Measurements from ENCODE around the gene FBXO28.

FBXO28 gene

DNA sequence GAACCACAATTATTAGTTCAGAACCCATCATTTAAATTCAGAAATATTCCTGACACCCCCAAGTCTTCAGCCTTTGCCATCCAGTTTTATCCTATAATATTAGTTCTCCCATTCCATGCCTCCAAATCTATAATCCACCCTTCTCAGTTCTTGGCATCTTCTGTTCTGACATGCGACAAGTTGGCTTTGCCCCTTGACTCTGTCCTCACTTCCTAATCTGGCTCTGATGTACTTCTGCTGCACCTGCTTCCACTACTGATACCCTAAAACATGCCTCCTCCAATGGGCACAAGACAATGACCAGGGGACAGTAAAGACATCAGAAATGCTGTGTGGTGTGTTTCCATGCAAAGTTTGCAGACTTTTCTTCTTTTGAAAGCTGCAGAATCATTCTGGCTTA lies 17.1 kb upstream of the FBXO28 start:
- no peak for DNase-seq

GRCh38 chr1:224098007-224098406 lies 15.9 kb upstream of the FBXO28 start:
- no peak for DNase-seq

DNA sequence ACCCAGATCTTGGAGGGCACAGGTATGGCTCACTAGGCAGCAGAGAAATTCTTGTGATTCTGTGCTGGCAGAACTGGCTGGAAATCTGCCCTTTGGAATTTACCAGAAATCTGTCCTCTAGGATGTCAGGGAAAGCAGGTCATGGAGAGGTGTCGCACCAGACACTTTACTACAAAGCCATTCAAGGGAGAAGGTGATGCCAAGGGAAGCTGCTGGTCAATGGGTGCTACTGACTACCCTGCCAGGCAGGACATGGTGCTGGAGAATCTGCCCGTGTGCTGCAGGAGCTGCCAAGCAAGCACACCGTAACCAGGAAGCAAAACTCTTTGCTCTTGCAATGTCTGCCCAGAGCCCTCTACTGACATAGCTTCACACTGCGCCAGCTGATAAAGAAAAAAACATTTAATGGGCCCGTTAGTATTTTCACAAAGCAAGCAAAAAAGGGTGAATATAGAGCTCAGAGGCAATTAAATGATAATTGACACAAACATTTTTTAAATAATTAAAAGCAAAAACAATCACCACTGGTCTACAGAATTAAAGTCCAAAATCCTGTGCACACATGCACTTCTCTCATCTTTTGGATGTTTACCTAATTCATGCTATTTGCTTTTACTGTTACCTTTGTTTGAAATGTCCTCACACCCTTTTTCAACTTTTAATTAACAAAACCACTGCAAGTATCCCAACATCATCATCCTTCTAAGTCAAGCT lies 7.2 kb upstream of the FBXO28 start:
- DNase-seq: no peak

- DNase-seq: no peak
These were observed 6.7 kb upstream of the FBXO28 start for GRCh38 chr1:224107282-224107625.

DNA sequence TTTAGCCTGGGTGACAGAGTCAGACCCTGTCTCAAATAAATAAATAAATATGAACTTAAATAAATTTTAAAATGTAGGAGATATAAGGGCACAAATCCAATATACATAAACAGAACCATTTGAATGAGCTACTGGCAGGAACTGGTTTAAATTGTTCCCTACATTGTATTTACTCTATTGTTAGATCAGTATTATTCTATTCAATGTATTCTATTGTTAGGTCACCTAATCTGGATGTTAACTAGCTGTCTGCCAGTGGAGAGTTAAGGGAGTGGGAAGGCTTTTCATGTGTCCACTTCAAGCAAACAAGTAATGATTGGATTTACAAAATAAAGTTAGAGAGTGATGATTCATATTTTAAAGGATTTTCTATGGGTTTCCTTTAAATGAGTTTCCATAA lies 4.9 kb upstream of the FBXO28 start:
- no peak for DNase-seq

- DNase-seq: no peak
These were observed 3.9 kb upstream of the FBXO28 start for GRCh38 chr1:224109981-224110380.

DNA sequence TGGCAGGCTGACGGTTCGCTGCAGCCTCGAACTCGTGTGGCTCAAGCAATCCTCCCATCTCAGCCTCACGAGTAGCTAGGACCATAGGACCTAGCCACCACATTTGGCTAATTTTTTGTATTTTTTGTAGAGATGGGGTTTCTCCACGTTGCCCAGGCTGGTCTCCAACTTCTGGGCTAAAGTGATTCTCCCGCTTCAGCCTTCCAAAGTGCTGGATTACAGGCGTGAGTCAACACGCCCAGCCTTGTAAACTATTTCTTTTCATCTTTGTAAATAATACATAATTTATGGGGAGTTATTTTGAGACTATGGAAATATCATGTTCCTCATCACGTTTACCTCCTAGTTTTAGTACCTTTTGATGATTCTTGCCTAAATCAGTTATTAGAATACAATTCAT lies 906 bp upstream of the FBXO28 start:
- DNase-seq: no peak

DNA sequence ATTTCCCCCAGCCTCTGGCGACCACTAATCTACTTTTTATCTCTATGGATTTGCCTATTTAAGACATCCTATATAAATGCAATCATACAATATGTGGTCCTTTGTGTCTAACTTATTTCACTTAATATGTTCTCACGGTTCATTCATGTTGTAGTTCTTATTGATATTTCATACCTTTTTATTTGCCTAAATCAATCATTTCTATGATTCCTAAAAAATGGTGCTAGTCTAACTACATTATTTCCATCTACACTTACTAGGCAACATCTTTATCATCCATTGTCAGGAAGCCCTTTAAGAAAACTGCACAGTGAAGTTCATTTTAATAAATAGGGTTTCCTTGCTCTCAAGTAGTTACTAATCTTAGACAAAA lies 380 bp upstream of the FBXO28 start:
- no peak for DNase-seq

- no peak for DNase-seq
These were observed 870 bp downstream of the FBXO28 start for GRCh38 chr1:224114787-224115175.

DNA sequence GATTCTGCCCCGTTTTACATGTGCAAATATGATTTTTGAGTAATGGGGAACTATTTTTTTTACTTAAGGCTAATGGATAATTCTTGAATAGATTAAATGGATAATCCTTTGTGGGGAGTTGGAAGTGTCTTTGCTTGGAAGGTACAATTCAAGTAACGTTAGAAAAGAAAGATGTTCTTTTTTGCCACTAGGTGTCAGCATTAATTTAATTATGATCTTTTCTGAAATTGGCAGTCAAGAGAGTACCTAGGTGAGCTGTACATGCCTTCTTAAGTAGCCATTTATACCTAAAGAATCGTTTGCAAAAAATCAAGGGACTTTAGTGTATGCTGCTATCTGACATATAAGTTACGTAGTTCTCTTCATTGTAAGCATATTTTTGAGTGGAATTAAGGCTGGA lies 2.2 kb downstream of the FBXO28 start:
- DNase-seq: no peak

DNA sequence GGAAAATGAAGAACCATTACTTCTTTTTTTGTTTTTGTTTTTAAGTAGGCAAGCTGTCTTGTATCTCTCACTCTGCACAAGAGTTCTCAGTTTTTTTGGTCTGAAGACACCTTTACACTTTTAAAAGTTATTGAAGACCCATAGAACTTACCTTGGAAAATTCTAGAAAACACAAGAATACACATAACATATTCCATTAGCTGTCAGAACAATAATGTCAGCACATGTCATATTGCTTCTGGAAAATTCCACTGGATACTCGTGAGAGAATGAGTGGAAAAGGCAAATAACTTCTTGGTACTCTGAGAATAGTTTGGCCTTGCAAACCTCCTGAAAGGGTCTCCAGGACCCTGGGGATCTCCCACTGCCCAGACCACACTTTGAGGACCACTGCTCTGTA lies 4.8 kb downstream of the FBXO28 start:
- no peak for DNase-seq

GRCh38 chr1:224123136-224123535 lies 9.2 kb downstream of the FBXO28 start:
- no peak for DNase-seq

DNA sequence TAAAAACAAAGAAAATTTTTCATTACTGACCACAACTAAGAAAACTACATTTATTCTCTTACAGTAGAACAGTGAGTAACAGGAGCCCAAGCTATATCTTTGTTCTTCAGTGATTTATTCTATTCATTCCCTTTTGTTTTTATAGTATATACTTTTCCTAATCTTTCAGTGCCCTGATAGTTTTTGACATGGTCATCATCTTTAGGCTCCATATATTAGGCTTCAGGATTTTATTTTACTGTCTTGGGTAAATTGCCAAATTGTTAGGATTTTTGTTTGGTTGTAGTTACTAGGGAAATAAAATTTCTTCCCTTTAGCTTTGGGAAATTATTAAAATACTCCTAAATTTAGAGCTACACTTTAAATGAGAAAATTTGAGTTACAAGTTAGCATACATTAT lies 10.3 kb downstream of the FBXO28 start:
- no peak for DNase-seq

DNA sequence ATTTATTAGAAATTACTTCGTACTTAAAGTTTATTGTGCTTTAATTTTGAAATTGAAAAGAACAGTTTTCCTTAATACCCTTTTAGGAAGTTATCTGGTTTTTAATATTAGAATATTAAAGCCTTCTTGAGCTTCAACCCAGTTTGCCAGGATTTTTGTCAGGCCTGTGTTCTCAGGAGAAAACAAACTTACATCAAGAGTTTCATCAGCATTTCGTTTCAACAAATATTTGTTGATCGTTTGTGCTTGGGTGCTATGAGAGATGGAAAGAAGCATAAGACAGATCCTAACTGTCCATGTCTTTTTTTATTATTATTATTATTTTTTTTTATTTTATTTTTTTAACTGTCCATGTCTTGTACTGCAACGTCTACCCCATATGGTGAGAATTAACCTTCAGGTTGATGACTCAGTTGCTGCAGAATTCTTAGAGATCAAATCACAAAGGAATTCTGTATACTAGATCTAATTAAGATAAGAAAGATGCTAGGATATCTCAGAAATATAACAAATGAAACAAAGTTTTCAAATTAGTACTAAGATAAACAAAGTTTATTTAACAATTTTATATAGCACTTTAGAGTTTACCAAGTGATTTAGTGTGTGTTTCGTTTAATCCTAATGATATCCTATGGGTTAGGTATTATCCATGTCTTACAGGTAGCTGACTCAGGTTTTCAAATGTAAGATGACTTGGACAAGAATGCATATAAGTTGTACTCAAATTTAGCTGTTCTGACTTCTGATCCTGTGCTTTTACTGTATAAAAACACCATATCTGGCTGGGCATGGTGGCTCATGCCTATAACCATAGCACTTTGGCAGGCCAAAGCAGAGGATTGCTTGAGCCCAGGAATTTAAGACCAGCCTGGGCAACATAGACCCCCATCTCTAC lies 14.3 kb downstream of the FBXO28 start:
- DNase-seq: no peak

GRCh38 chr1:224131253-224131652 lies 17.3 kb downstream of the FBXO28 start:
- DNase-seq: no peak

DNA sequence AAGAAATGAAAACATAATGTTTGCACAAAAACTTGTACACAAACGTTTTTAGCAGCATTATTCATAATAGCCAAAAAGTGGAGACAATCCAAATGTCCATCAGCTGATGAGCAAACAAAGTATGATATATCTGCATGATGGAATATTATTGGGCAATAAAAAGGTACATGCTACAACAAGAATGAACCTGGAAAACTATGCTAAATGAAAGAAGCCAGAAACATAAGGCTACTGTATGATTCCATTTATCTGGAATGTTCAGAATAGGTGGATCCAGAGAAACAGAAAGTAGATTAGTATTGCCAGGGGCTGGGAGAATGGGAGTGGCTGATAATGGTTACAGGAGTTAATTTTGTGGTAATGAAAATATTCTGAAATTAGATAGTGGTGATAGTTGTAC lies 19.0 kb downstream of the FBXO28 start:
- DNase-seq: no peak

GRCh38 chr1:224133741-224134299 lies 19.9 kb downstream of the FBXO28 start:
- no peak for DNase-seq

DNA sequence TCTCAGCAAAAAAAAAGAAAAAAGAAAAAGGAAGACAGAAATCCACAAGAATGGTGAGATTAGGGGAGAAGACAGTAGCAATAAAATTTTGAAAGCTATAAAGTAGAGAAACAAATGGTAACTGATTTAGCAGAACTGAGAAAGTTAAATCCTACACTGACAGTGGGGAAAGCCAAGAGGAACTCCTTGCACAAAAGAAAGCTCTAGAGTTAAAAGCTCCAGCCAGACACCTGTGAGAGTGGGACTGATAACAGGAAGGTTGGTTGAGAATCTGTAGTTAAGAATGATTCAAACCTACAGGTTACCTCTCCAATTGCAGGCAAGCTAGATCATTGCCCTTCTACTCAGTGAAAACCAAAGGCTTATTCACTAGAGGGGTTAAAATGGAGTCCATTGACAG lies 23.6 kb downstream of the FBXO28 start:
- no peak for DNase-seq

GRCh38 chr1:224138198-224138597 lies 24.3 kb downstream of the FBXO28 start:
- no peak for DNase-seq

GRCh38 chr1:224141693-224142092 lies 27.8 kb downstream of the FBXO28 start:
- DNase-seq: no peak

DNA sequence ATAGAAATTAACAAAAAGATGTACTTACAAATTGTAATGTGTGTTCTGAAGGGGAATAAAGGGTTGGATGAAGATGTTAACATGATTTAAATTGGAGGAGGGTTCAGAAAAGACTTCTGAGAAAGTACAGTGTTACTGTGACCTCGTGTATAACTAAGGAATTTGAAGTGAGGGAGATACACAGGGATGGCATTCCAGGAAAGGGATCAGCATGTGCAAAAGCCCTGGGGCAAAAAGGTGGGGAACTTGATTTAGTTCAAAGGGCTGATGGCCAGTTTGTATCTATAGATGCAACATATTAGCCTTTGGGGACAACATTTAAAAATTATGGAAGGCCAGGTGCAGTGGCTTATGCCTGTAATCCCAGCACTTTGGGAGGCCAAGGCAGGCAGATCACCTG lies 35.8 kb downstream of the FBXO28 start:
- DNase-seq: no peak

- no peak for DNase-seq
These were observed 37.2 kb downstream of the FBXO28 start for GRCh38 chr1:224151117-224151516.

GRCh38 chr1:224157316-224157715 lies 43.4 kb downstream of the FBXO28 start:
- no peak for DNase-seq

DNA sequence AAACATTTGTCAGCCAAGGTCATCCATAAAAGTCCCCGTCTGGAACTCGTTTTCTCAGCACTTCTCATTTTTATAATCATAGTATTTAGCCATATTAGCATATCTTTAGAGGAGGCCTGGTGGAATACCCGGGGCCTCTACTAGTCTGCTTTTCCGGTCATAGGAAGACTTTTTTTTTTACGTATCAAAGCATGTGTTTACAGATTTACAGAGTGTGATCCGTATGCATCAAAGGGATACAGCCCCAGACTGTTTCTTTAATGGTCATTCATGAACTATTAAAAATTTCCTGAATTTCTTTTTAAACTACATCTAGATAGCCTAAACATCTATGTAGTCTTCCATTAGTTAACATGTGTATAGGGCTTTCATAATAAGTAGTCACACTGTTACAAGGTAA lies 45.6 kb downstream of the FBXO28 start:
- no peak for DNase-seq
